Tongue (tissue), 2 donors: ENCODE data around the gene VEPH1. TPM values are rescaled to one million over a fixed set of nuclear protein-coding genes. Genes with fewer than 3 reads are reported as not detected.
A peak's percentile ranks its signal among the peaks of the same experiment; 100 is the strongest.

ENCODE experiments used
- DNase-seq: peaks from one replicate; pipeline ENCODE4 v3.0.0-alpha.2; 2015
- total RNA-seq: library from RNA; depleted of rRNA; stranded (reverse); fragments of >200 nt; gene quantifications from one replicate; pipeline ENCODE4 v1.2.3, GENCODE V29; 2014

Gene VEPH1
- total RNA-seq, 1 donor from 2014 or later: 7.8 TPM

GRCh38 chr3:157475921-157476414 is 27.2 kb downstream of the VEPH1 start:
- DNase-seq: no peak

- DNase-seq: no peak
These were observed 30.6 kb downstream of the VEPH1 start for GRCh38 chr3:157472648-157473047.

DNA sequence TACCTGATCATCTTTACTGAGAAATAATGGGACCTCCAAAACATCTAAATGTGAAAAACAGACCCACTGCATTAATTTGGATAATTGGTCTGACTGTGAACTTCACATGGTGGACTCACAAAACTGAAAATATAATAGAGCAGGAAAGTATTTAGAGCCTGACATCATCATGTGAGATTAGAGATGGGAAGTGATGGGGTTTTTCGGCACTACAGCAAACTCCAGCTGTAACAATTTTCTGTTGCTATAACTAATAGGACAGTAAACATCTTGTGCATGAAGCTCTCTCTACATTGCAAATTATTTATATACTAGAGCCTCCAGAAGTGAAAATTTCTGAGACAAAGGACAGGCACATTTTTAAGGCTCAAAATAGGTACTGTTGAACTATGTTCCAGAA is 32.2 kb downstream of the VEPH1 start:
- DNase-seq: no peak

- DNase-seq: no peak
These were observed 33.5 kb downstream of the VEPH1 start for GRCh38 chr3:157469561-157470294.

DNA sequence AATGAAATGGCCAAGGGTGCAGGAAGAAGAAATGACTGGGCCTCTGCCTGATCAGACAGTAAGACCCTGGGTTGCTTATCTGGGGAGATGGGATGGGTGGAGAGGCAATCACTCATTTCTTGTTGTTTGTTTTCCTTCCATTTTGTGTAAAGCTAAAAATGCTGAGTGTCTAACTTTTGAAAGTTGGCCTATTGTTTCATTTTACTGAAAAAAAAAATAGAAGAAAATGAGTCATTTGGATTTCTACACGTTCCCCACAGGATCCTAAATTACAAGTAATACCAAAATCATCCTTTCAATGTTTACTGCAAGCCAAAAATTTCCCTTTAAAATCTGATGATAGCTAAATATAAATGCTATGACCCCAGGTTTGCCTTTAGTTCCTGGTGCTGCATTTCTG is 36.0 kb downstream of the VEPH1 start:
- no peak for DNase-seq

GRCh38 chr3:157465741-157466140 is 37.5 kb downstream of the VEPH1 start:
- no peak for DNase-seq

DNA sequence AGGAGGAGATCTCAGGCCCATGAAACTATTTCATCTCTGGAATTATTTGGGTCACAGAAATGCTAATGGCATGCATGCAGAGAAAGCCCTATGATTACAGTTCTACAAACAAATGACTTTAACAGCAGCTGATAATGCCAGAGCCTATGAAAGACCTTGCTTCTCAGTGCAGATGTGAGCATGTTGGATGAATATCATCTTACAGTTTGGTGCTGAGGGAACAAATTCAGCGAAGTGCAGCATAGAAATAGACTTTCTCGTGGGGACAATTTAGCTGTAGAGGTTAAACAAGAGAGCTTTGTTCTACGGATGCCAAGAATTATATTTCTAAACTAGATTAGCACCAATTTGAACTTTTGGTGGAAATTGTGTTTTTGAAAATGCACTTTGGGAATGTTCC is 38.9 kb downstream of the VEPH1 start:
- DNase-seq: peak; percentile 56

DNA sequence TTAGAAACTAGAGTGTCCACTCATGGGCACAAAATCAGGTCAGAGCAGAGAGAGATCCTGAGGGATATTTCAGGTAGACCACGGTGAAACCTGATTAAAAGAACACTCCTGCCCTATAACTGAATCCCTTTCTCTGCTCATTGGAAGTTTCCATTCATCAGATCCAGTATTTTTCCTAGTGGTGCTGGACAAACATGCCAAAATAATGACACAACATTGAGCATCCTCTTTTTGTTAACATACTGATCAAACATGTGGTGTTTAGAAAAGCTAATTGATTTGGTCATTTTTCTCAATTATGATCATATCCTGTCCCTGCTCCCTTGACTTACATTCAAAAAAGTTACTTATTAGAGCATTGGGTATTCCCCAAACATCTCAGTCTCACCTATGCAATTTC is 39.4 kb downstream of the VEPH1 start:
- no peak for DNase-seq

DNA sequence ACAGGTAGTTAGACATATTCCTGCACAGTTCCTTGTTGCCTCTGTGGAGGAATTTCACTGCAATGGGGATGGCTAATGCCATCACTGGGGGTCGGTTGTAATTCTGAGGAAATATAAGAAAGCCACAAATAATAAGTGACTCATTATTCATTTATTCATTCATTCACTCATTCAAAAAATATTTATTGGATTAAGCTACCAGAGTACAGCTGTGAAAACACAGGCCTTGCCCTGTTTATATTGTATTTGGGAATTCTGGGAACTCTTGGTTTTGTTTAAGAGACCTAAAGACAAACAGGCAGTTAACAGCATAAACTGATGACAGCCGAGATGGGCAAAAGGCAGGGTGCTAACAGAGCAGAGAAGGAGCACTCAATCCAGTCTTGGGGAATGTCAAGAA is 43.0 kb downstream of the VEPH1 start:
- no peak for DNase-seq

DNA sequence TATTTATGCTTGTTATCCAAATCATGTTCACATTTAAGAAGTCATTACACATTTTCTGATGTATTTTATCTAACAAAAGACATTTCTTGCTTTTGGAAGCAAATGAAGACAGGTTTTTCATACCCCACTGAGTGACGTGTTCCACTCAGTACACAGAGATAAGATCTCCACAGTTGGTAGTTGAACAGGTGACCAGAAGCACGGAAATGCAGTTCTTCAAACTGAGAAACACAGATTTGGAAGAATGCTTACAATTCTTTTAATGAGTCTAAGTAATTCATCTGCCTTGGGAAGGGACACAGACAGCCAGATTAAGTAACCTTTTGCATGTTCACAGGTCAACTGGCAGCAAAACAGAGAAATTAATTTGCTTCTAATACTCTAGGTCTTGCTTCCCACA is 43.5 kb downstream of the VEPH1 start:
- DNase-seq: no peak

DNA sequence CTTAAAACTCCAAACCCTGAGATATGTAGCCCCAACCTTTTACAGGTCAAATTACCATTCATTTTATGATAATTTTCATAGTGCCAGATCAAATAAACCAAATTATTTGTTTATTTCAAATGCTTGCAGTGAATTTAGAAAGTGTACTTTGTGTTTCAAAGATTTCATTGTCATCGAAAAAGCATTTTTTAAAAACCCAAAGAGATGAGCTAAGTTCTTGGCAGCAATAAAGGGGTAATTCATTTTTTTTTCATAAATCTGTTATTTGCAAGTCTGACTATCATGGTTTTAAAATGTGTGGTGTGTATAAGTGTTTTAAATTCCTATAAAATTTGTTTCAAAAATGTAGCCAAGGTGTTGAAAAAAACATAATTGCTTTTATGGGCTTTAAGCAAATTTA is 49.4 kb downstream of the VEPH1 start:
- no peak for DNase-seq

GRCh38 chr3:157452097-157452496 is 51.1 kb downstream of the VEPH1 start:
- no peak for DNase-seq

DNA sequence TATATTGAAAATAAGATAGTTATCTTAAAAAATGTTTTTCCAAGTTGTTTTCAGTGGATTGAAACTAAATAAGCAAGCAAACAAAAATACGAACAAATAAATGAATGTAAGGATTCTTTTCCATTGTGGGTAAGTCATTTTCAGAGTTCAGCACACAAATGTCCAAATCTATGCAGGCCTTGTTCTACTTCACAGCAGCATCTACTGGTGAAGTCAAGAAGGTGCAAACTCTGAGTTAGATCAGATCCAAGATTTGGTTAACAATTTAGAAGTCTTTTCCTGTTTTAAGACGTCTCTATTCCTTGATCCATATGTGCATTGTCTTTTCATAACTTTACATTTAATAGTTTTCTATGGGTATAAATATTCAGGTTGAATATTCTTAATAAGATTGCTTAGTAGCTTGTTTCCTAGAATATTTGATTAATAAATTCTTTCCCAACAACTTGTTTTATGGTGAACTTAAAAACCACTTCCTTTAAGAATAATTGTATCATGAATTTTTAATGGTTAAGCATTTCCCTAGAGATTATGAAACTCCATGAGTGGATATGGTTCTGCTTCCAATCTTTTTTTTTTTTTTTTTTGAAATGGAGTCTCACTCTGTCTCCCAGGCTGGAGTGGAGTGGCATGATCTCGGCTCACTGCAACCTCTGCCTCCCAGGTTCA is 56.1 kb downstream of the VEPH1 start:
- peak; percentile 49 for DNase-seq

DNA sequence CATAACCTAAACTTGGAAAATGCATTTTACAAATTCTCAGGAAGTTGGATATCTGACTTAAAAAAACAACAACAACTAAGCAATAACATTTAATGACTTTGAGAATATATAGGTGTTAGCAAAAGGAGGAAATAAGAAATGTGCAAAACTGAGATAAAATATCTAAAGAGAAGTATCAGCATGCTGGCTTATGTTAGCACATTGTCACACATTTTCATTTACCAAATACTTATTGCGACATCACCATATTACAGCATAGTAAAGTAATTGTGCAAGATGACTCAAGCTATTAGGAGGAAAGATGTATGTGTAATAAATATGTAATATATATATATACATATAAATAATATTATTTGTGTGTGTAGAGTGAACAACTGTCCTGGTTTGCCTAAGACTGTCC is 57.4 kb downstream of the VEPH1 start:
- DNase-seq: no peak

- peak; percentile 14 for DNase-seq
These were observed 58.4 kb downstream of the VEPH1 start for GRCh38 chr3:157444797-157445184.

DNA sequence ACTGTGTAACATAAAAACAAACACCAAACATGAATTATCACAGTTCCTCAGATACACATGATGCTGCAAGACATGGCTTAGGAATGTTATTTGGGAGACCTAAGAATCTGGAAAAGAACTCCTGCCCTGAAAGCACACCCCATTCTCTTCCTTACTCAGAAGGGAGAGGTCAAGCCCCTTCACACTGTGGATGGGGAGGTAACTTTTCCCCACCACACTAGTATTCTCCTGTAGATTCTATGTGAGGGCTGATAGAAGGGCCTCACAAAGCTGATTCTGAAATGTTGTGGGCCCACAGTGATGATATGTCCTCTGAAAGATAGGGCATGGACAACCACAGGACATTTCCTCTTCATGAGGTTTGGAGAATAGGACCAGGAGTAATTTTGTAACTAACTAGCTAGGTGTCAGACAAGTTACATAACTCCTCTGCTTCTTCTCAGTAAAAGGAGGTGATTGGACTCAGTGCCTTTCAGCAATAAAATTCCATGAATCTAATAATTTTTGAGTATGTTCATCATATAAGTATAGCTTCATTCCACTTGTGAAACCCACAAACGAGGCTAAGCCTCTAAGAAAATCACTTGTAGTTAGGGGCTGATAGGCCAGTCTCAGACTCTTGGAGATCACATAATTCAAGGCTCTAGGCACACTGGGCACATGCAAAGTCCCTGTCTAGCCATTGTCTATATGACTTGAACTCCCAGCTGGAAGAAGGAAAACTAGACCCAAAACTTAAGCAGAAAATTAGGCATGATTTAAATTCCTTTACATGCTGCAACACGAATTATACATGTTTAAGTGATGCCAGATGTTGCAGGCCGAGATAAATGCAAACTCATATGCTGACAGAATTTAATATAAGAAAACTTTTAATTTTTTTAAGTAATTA is 59.1 kb downstream of the VEPH1 start:
- DNase-seq: peak; percentile 17

DNA sequence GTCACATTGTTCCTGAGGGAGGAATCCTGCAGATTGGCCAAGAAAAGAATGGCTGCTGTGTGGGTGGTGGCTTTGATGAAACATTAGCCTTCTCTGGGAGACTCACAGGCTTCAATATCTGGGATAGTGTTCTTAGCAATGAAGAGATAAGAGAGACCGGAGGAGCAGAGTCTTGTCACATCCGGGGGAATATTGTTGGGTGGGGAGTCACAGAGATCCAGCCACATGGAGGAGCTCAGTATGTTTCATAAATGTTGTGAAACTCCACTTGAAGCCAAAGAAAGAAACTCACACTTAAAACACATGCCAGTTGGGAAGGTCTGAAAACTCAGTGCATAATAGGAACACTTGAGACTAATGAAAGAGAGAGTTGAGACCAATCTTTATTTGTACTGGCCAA is 60.5 kb downstream of the VEPH1 start:
- DNase-seq: no peak

- DNase-seq: no peak
These were observed 62.1 kb downstream of the VEPH1 start for GRCh38 chr3:157441102-157441624.

DNA sequence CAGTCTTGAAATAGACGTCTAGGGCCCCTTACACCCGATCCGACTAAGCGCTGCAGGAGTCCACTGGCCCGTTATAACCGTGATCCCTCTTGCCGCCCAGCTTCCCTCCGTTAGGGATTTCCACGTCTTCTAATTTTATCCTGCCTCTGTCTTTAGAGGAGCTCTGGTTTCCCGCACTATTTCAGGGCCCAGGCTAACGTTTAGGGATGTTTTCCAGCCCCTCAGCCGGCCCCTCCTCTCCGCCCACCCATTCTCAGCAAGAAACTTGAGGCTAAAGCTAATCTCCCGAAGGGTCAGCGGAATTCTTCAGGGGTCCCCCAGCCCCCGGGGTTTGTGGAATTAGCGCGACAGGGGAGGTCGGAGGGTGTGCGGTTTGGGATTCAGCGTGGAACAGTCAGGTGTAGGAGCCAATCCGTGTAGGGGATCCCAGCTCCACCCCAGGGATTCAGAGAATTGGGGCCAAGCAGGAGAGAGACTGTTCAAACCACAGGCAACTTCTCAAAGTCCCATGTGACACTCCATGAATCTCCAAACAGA is 65.0 kb downstream of the VEPH1 start:
- peak; percentile 64 for DNase-seq

GRCh38 chr3:157436583-157437291 is 66.5 kb downstream of the VEPH1 start, which contains the start of gene PTX3:
TSS of gene PTX3 (plus strand) at chr3:157436850. CDS start at chr3:157436934, 84 bp downstream.
- peak; percentile 86 for DNase-seq

DNA sequence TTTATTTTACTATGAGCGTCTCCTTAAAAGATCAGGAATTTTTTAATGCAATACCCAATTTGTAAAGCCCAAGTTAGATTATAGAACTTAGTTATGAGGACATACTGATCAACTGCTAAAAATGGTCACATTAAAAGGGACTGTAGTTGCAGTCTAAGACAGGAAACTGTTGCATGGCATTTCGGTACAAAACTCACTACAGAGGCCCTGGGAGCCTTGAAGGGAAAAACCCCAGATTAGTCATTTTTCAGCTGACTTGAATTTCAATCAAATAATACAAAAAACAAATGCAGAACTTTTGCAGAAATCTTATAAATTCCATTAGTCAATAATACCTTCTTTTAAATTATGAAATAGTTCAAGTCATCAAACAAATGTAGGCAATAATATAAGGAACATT is 73.5 kb downstream of the VEPH1 start:
- DNase-seq: no peak

GRCh38 chr3:157428853-157429252 is 74.4 kb downstream of the VEPH1 start:
- DNase-seq: no peak
